Common myeloid progenitor, CD34-positive (primary cell): ENCODE results near the gene CISH.
A peak's percentile ranks its signal among the peaks of the same experiment; 100 is the strongest.

Source experiments
- CTCF ChIA-PET: fragments of 350-600 bp; sonication (Branson Sonifier 250); formaldehyde crosslinking; loops from one replicate; lab custom pipeline; 2021; ENCODE audit warnings: antibody characterized with exemption; lab: Charles Lee
- POLR2A ChIA-PET: fragments of 350-600 bp; sonication (Branson Sonifier 250); formaldehyde crosslinking; loops from one replicate; lab custom pipeline; 2021; ENCODE audit warnings: antibody characterized with exemption; lab: Charles Lee
- DNase-seq, 3 donors: peaks; one replicate each; pipeline versions ENCODE4 v3.0.0 to v3.0.0-alpha.2; 2013
- H3K27ac ChIP-seq, 2 experiments: 1 replicate in 1 of 2; 2 replicates in 1 of 2; pipeline ENCODE4 v1.7.0; 2013; ENCODE audit warnings: inconsistent platforms in 2 of 2, low read length in 2 of 2, mild to moderate bottlenecking in 2 of 2, low read depth in 1 of 2, moderate library complexity in 1 of 2; ENCODE audit not compliant: severe bottlenecking in 2 of 2, insufficient read depth in 1 of 2, poor library complexity in 1 of 2
- H3K27me3 ChIP-seq, 5 experiments: replicated peaks in 2 of 5; 1 replicate in 3 of 5; 2 replicates in 2 of 5; pipeline versions ENCODE4 v1.6.1 to v1.7.0; 2013; ENCODE audit warnings: low read length in 4 of 5, mild to moderate bottlenecking in 2 of 5, moderate library complexity in 2 of 5, inconsistent platforms in 1 of 5; ENCODE audit not compliant: insufficient read depth in 5 of 5, control insufficient read depth in 4 of 5
- H3K36me3 ChIP-seq, 4 experiments: 1 replicate in 2 of 4; 2 replicates in 2 of 4; pipeline versions ENCODE4 v1.6.1 to v1.7.0; 2013; ENCODE audit warnings: low read length in 3 of 4, control low read depth in 1 of 4, mild to moderate bottlenecking in 1 of 4; ENCODE audit not compliant: control insufficient read depth in 4 of 4, insufficient read depth in 4 of 4
- H3K4me1 ChIP-seq, 4 experiments: 1 replicate in 3 of 4; 2 replicates in 1 of 4; pipeline versions ENCODE4 v1.6.1 to v1.7.1; 2013; ENCODE audit warnings: low read length in 3 of 4, mild to moderate bottlenecking in 3 of 4, control low read depth in 1 of 4, inconsistent platforms in 1 of 4, moderate library complexity in 1 of 4; ENCODE audit not compliant: control insufficient read depth in 4 of 4, insufficient read depth in 4 of 4; ENCODE audit errors: control extremely low read depth in 1 of 4
- H3K4me3 ChIP-seq, 7 experiments: 1 replicate in 4 of 7; 2 replicates in 3 of 7; pipeline versions ENCODE4 v1.5.1 to v1.7.0; 2013; ENCODE audit warnings: mild to moderate bottlenecking in 7 of 7, low read length in 6 of 7, moderate library complexity in 6 of 7, inconsistent platforms in 2 of 7, low read depth in 2 of 7, control low read depth in 1 of 7; ENCODE audit not compliant: insufficient read depth in 4 of 7, control insufficient read depth in 1 of 7; ENCODE audit errors: extremely low read depth in 1 of 7
- H3K9me3 ChIP-seq, 5 experiments: 1 replicate in 4 of 5; 2 replicates in 1 of 5; pipeline versions ENCODE4 v1.6.1 to v1.7.1; 2013; ENCODE audit warnings: low read length in 4 of 5, mild to moderate bottlenecking in 2 of 5, inconsistent platforms in 1 of 5, low read depth in 1 of 5, moderate library complexity in 1 of 5; ENCODE audit not compliant: control insufficient read depth in 4 of 5, insufficient read depth in 2 of 5; ENCODE audit errors: control extremely low read depth in 1 of 5
- WGBS: methylation state at CpG from one replicate; pipeline ENCODE4 v1.1.5; 2013; ENCODE audit not compliant: insufficient coverage; 5-methylcytosine and 5-hydroxymethylcytosine counted together

CISH gene

DNA sequence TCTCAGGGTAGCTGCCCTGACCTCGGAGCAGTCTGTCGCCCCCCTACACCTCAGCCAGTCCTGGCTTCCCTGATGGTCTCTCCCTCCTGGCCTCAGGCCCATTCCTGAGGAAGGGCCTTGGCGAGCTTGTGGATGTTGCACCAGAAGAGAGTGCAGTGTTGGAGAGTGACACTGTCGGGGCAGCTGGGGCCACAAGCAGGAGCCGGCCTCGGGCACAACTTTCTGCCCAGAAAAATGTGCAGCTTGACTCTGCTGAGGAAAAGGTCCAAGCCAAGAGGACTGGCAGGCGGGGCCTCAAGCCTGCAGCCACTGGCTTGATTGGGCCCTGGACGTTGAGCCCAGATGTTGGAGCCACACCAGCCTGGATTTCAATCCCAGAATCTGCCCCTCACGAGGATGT, 29.5 kb downstream of the CISH start:
- ChIA-PET CTCF (interaction anchor here (1.0 to 4.1 kb wide), 5 partner anchors 10 to 32 kb away, joined by 3 to 37 read pairs (median 16); partner anchors contain the start of gene CISH), POLR2A (no interaction called here)
- peaks cover 0 to 67% (median 43%) of the 10 kb centered on the region in 4 experiments for H3K36me3 ChIP-seq

DNA sequence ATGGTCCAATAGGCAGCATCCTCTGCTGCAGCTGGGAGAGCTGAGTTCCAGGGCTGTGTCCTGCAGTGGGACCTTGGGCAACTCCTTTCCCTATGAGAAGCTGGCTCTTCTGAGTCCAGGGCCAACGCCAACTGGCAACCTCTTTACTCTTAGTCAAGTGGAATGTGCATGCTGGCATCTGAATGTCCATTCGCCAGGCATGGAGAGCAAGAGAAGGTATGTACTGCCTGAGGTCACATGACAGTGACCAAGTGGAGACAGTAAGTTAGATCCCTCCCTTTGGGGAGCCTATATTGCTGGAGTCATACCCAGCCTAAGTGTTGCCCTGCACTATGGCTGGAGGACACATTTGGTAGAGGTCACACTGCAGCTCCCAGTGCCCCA, 30.1 kb downstream of the CISH start:
- CTCF ChIA-PET, result interaction anchor here (1.0 to 4.1 kb wide), 9 partner anchors 8 to 71 kb away, joined by 3 to 37 read pairs (median 4); partner anchors contain the start of gene CISH
- 93% methylated on average over 2 of the region's 2 CpGs for WGBS
- Histone ChIP-seq H3K9me3 (no peaks in the 10 kb centered on the region), H3K4me1 (peaks cover 0 to 14% (median 5%) of the 10 kb centered on the region in 4 experiments), H3K27ac (no peak overlapping the region), H3K36me3 (peaks cover 0 to 73% (median 43%) of the 10 kb centered on the region in 4 experiments), H3K27me3 (no peaks in the 10 kb centered on the region), H3K4me3 (no peak overlapping the region)
- DNase-seq, result no peak
- POLR2A ChIA-PET, result interaction anchor here (0.8 kb wide), 1 partner anchor 21 kb away, joined by 3 read pairs; no protein-coding TSS in a partner anchor

More for the DNA sequence above, 29.5 kb downstream of the CISH start:
- 83% methylated on average over 6 of the region's 9 CpGs for WGBS
- Histone ChIP-seq H3K27ac (no peak overlapping the region), H3K27me3 (no peaks in the 10 kb centered on the region), H3K4me1 (peaks cover 0 to 16% (median 5%) of the 10 kb centered on the region in 4 experiments), H3K9me3 (no peaks in the 10 kb centered on the region), H3K4me3 (no peak overlapping the region)
- no peak for DNase-seq

DNA sequence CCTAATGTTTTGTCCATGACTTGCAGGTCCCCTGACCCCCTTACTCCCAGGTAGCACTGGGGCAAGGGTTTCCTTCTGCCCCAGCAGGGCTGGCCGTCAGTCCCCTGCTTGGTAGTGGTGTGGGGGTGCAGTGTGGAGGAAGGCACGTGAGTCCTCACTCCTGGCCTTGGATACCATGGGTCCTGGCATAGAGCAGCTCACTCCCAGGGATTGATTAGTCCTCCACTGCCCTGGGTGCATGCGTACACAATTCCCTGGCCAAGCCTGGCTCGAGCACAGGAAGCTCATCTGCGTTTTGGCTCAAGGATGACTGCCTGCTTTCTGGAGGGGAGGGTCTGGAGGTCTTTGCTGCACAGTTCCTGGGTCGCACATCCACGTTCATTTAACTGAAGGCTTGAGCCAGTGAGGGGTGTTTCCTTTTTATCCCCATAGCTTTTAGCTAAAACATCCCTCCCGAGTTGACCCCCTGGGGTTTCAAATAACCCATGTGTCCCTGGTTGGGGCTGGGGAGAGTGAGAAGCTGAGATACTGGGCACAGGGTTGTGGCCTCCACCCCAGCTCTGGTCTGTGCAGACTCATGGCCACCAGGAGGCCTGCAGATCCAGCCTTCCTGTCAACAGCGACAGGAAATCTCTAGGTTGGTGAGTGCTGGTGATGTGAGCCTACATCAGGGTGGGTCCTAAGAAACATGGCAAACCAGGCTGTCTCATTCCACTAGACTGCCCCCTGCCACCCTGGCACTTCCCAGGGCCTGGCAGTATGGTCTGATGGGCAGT, 30.7 kb downstream of the CISH start:
- H3K4me1 ChIP-seq, result peaks cover 0 to 14% (median 5%) of the 10 kb centered on the region in 4 experiments
- ChIA-PET CTCF (interaction anchor here (1.0 to 4.1 kb wide), 9 partner anchors 8 to 72 kb away, joined by 3 to 37 read pairs (median 4); partner anchors contain the start of gene CISH), POLR2A (interaction anchor here (0.8 kb wide), 1 partner anchor 21 kb away, joined by 3 read pairs; no protein-coding TSS in a partner anchor)
- WGBS, result 87% methylated on average over 7 of the region's 9 CpGs
- H3K27ac ChIP-seq, result no peak overlapping the region
- no peak for DNase-seq
- no peaks in the 10 kb centered on the region for H3K9me3 ChIP-seq
- H3K27me3 ChIP-seq, result no peaks in the 10 kb centered on the region
- no peak overlapping the region for H3K4me3 ChIP-seq
- peaks cover 0 to 73% (median 45%) of the 10 kb centered on the region in 4 experiments for H3K36me3 ChIP-seq

DNA sequence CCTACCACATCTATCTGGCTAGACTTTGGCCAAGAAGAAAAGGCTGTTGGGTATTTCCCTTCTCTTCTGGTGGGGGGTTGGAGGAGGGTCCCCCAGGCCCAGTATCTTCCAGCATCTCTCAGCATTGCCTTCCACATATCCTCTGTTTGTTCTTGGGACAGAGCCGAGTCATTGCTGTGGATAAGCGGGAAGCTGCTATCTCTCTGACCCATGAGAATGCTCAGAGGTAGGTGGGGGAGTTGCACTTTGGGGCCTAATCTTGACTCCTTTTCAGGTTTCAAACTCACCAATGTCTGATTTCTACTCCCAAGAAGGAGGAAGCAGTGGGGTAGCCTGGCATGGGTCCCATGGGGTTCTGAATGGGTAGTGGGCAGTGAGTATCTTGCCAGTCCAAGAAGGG, 34.2 kb downstream of the CISH start:
- no peak overlapping the region for H3K27ac ChIP-seq
- H3K36me3 ChIP-seq, result peaks cover 0 to 61% (median 43%) of the 10 kb centered on the region in 4 experiments
- H3K4me1 ChIP-seq, result peaks cover 0 to 46% (median 19%) of the 10 kb centered on the region in 4 experiments
- POLR2A ChIA-PET, result no interaction called here
- H3K27me3 ChIP-seq, result no peaks in the 10 kb centered on the region
- CTCF ChIA-PET, result interaction anchor here (2.9 to 18.0 kb wide), 4 partner anchors 7 to 75 kb away, joined by 8 to 799 read pairs (median 108); partner anchors contain the start of genes CISH, HEMK1 and MAPKAPK3
- 100% methylated on average over 2 of the region's 2 CpGs for whole genome bisulfite sequencing
- no peak overlapping the region for H3K4me3 ChIP-seq
- no peak for DNase-seq
- no peaks in the 10 kb centered on the region for H3K9me3 ChIP-seq

DNA sequence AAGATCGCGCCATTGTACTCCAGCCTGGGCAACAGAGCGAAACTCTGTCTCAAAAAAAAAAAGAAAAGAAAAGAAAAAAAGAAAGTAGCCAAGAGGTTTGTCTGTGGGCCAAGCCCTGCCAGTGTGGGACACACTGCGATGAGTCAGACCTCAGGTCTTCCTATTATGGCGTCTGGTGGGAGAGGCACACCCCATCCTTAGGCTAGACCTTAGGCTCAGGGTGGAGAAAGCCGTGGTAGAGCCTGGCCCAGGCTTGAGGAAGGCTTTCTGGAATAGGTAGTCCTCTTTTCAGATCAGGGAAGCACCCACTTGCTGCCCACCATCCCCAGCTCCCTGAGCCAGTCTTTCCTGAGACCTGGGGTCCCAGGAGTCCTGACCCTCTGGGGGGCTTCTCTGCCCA, 36.2 kb downstream of the CISH start:
- peaks cover 0 to 43% (median 32%) of the 10 kb centered on the region in 4 experiments for H3K36me3 ChIP-seq
- 100% methylated on average over 1 of the region's 6 CpGs for WGBS
- H3K4me3 ChIP-seq, result no peak overlapping the region
- H3K27ac ChIP-seq, result no peak overlapping the region
- H3K9me3 ChIP-seq, result no peaks in the 10 kb centered on the region
- H3K27me3 ChIP-seq, result no peaks in the 10 kb centered on the region
- ChIA-PET POLR2A (interaction anchor here (1.2 kb wide), 1 partner anchor 11 kb away, joined by 5 read pairs; no protein-coding TSS in a partner anchor), CTCF (interaction anchor here (0.9 to 18.0 kb wide), 4 partner anchors 8 to 40 kb away, joined by 3 to 799 read pairs (median 104); partner anchors contain the start of genes CISH and MAPKAPK3)
- peaks cover 2 to 59% (median 20%) of the 10 kb centered on the region in 4 experiments for H3K4me1 ChIP-seq
- DNase-seq, result no peak

DNA sequence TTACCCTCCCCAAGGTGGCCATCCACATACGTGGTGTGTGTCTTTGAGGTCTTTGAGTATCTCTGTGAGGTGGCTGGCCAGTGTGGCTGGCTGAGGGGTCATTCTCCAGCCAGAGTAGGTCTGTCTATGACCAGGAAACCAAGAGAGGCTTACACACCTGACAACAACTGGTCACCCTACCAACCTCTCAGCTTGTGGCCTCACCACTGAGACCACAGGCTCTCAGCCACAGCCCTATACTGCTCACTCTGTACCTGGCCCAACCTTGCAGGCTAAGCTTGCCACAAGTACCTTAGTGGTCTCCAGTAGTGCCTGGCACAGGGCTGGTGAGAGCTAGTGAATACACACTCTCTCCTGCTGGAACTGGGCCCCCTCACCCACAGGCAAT, 37.1 kb downstream of the CISH start:
- WGBS, result no CpG with 5 or more reads among the region's 1 CpG
- POLR2A ChIA-PET, result no interaction called here
- DNase-seq, result no peak
- H3K27me3 ChIP-seq, result no peaks in the 10 kb centered on the region
- H3K36me3 ChIP-seq, result peaks cover 0 to 33% (median 25%) of the 10 kb centered on the region in 4 experiments
- CTCF ChIA-PET, result interaction anchor here (1.5 to 18.0 kb wide), 4 partner anchors 9 to 79 kb away, joined by 5 to 799 read pairs (median 108); partner anchors contain the start of genes CISH and MAPKAPK3
- no peak overlapping the region for H3K4me3 ChIP-seq
- H3K4me1 ChIP-seq, result peaks cover 7 to 64% (median 27%) of the 10 kb centered on the region in 4 experiments
- no peaks in the 10 kb centered on the region for H3K9me3 ChIP-seq
- peak overlapping the region in 1 of 2 experiments; percentile 14 for H3K27ac ChIP-seq
